K562 (cell line): ENCODE data around the gene BPHL. TPM values are rescaled to one million over a fixed set of nuclear protein-coding genes. Genes with fewer than 3 reads are reported as not detected.
"Not testable (repeated sequence)": the region's sequence is repeated elsewhere in the genome, so short reads cannot be mapped to it uniquely, and the experiment has no call there.

Source experiments
- ATAC-seq: fragments of 200-7000 bp; cut with Tn5 transposase; 3 replicates; pipeline ENCODE4 v1.9.1; 2020; ENCODE audit warnings: moderate library complexity
- BruUV-seq: library from RNA; stranded (reverse); fragments of 400-500 nt; replicated peaks from 2 replicates; lab custom pipeline; 2021; lab: Mats Ljungman, UMichigan
- CTCF ChIA-PET: fragments of 300-600 bp; formaldehyde crosslinking; extraction: SDS; loops from one replicate; lab custom pipeline; 2021; ENCODE audit warnings: low intra/inter-chr PET ratio; lab: Yijun Ruan, JAX
- POLR2A ChIA-PET: fragments of 300-600, 350-650 bp; sonication (Branson Sonifier 250); formaldehyde crosslinking; extraction: SDS; loops from one replicate; lab custom pipeline; 2021; ENCODE audit warnings: antibody characterized with exemption, inconsistent platforms; lab: Yijun Ruan, JAX
- DNase-seq, 4 experiments: peaks; one replicate each; pipeline versions ENCODE4 v3.0.0 to v3.0.0-alpha.2; 2011 to 2018; ENCODE audit warnings: low spot score in 3 of 4, mixed read lengths in 3 of 4; ENCODE audit errors: extremely low read depth in 1 of 4
- FAIRE-seq: peaks from 2 replicates; lab custom pipeline; 2011; peaks lifted over from hg19 to GRCh38; lab: Jason Lieb, UNC
- H2AFZ ChIP-seq: 2 replicates; pipeline ENCODE4 v1.6.0; 2011; ENCODE audit warnings: low read depth, low read length, control low read depth, inconsistent platforms
- H3K27ac ChIP-seq: fragments of 200-600 bp; 3 replicates; pipeline ENCODE4 v1.8.0; 2011; ENCODE audit warnings: low read depth, mild to moderate bottlenecking, control low read depth, inconsistent platforms, low read length, moderate library complexity, mixed read lengths; ENCODE audit errors: extremely low read depth
- H3K27me3 ChIP-seq, 2 experiments: fragments of 300-600 bp in 1 of 2; 2 replicates in 1 of 2; 3 replicates in 1 of 2; pipeline versions ENCODE4 v1.6.0 to v1.8.0; 2011; ENCODE audit warnings: inconsistent platforms in 2 of 2, low read length in 2 of 2, mild to moderate bottlenecking in 1 of 2, mixed read lengths in 1 of 2, moderate library complexity in 1 of 2; ENCODE audit not compliant: control insufficient read depth in 2 of 2, insufficient read depth in 2 of 2
- H3K36me3 ChIP-seq: fragments of 300-600 bp; 3 replicates; pipeline ENCODE4 v1.8.0; 2011; ENCODE audit warnings: mild to moderate bottlenecking, low read length, inconsistent platforms; ENCODE audit not compliant: control insufficient read depth, insufficient read depth
- H3K4me1 ChIP-seq, 2 experiments: fragments of 200-600 bp in 1 of 2; replicated peaks in 1 of 2; 2 replicates in 1 of 2; 3 replicates in 1 of 2; pipeline versions ENCODE4 v1.5.1 to v1.8.0; 2011; ENCODE audit warnings: inconsistent platforms in 2 of 2, low read length in 2 of 2, mild to moderate bottlenecking in 1 of 2, mixed read lengths in 1 of 2, moderate library complexity in 1 of 2; ENCODE audit not compliant: control insufficient read depth in 2 of 2, insufficient read depth in 2 of 2
- H3K4me2 ChIP-seq: 2 replicates; pipeline ENCODE4 v1.6.1; 2011; ENCODE audit warnings: low read length, control low read depth, inconsistent platforms, mixed read lengths; ENCODE audit not compliant: insufficient read depth
- H3K4me3 ChIP-seq: fragments of 200-600 bp; sonication (generic), shearing (Covaris generic); 2 replicates; pipeline ENCODE4 v1.5.1; 2016; ENCODE audit warnings: control low read depth, inconsistent platforms
- H3K79me2 ChIP-seq: fragments of 200-600 bp; 3 replicates; pipeline ENCODE4 v1.8.0; 2011; ENCODE audit warnings: low read length, inconsistent platforms; ENCODE audit not compliant: control insufficient read depth, insufficient read depth
- H3K9ac ChIP-seq, 2 experiments: 2 replicates each; pipeline versions ENCODE4 v1.6.0 to v1.6.1; 2011; ENCODE audit warnings: low read depth in 2 of 2, low read length in 2 of 2, control low read depth in 1 of 2, inconsistent platforms in 1 of 2, mild to moderate bottlenecking in 1 of 2, mixed read lengths in 1 of 2; ENCODE audit not compliant: insufficient read depth in 1 of 2
- H3K9me1 ChIP-seq: one replicate; pipeline ENCODE4 v1.6.0; 2011; ENCODE audit warnings: inconsistent platforms, mild to moderate bottlenecking, low read length, moderate library complexity; ENCODE audit not compliant: control insufficient read depth, insufficient read depth
- H3K9me3 ChIP-seq: replicated peaks from 2 replicates; pipeline ENCODE4 v1.5.1; 2011; ENCODE audit warnings: low read depth, low read length, inconsistent platforms; ENCODE audit not compliant: control insufficient read depth, insufficient read depth
- H4K20me1 ChIP-seq: replicated peaks from 2 replicates; pipeline ENCODE4 v1.6.1; 2011; ENCODE audit warnings: low read length, inconsistent platforms, mixed read lengths; ENCODE audit not compliant: control insufficient read depth, insufficient read depth
- BCOR ChIP-seq: fragments of 450-650 bp; IDR thresholded peaks from 2 replicates; pipeline ENCODE4 v1.6.1; 2016
- FOS ChIP-seq: IDR thresholded peaks from 3 replicates; pipeline ENCODE4 v1.6.1; 2011; ENCODE audit not compliant: insufficient read length; ENCODE audit errors: extremely low read depth
- HLTF ChIP-seq: fragments of 450-650 bp; IDR thresholded peaks from 2 replicates; pipeline ENCODE4 v1.6.1; 2016
- MAFG ChIP-seq: fragments of 450-650 bp; conservative IDR thresholded peaks from 2 replicates; pipeline ENCODE4 v1.6.1; 2016; ENCODE audit warnings: missing genetic modification characterization, missing compliant biosample characterization
- RBM39 ChIP-seq: fragments of 200-400 bp; formaldehyde crosslinking; optimal IDR thresholded peaks from 2 replicates; pipeline ENCODE3; 2018; ENCODE audit warnings: low read depth, low read length
- ZNF146 ChIP-seq: IDR thresholded peaks from one replicate; pipeline ENCODE4 v1.6.1; 2018; ENCODE audit warnings: missing compliant biosample characterization; ENCODE audit not compliant: unreplicated experiment
- ZNF584 ChIP-seq: fragments of 200-800 bp; sonication (Bioruptor generic); IDR thresholded peaks from 2 replicates; pipeline ENCODE4 v1.6.1; 2016; ENCODE audit warnings: low read depth, mild to moderate bottlenecking, missing genetic modification characterization, missing compliant biosample characterization
- ZNF644 ChIP-seq: fragments of 200-800 bp; sonication (Bioruptor generic); IDR thresholded peaks from 2 replicates; pipeline ENCODE4 v1.6.1; 2016; ENCODE audit warnings: low read depth, missing genetic modification characterization, missing compliant biosample characterization
- ZNF707 ChIP-seq: fragments of 250-450 bp; sonication (Bioruptor Pico); conservative IDR thresholded peaks from 2 replicates; pipeline ENCODE4 v1.8.0; 2022; ENCODE audit warnings: inconsistent platforms, mild to moderate bottlenecking, moderate library complexity
- WGBS: fragments of 100-300 bp; shearing (Covaris generic); methylation state at CpG from one replicate; pipeline ENCODE4 v1.1.6; 2016; ENCODE audit warnings: low coverage, mixed read lengths; ENCODE audit not compliant: insufficient coverage; ENCODE audit errors: missing lambda C conversion rate; 5-methylcytosine and 5-hydroxymethylcytosine counted together
- in situ Hi-C: fragments of 300-500 bp; cut with MboI; formaldehyde crosslinking; loops from 4 replicates; pipeline ENCODE4 v1.15.0; 2018; ENCODE audit warnings: inconsistent platforms, mixed read lengths
- intact Hi-C: fragments of 100-400 bp; cut with micrococcal nuclease; formaldehyde crosslinking; loops from 2 replicates; pipeline ENCODE4 v1.14.2; 2022
- polyA plus RNA-seq, 8 experiments: library from polyadenylated mRNA; depleted of rRNA in 4 of 8; stranded (reverse) in 5 of 8; unstranded in 3 of 8; fragments of >200 nt; fragmentation: Nextera tagmentation in 2 of 8; fragmentation: Illumina TruSeq in 1 of 8; extraction: Ambion mirVana in 2 of 8; extraction: Trizol in 1 of 8; gene quantifications; 2 replicates each; pipeline versions ENCODE4 v1.2.1 to v1.2.3, GENCODE V29; 2011 to 2014; ENCODE audit warnings: inconsistent platforms in 1 of 8, missing spikeins in 1 of 8
- total RNA-seq, 7 experiments: library from RNA; depleted of rRNA in 6 of 7; stranded (reverse); fragments of >200 nt in 6 of 7; fragmentation: Illumina TruSeq in 2 of 7; extraction: Trizol in 2 of 7; gene quantifications; 2 replicates each; pipeline versions ENCODE4 v1.2.1 to v1.2.3, GENCODE V29; 2011 to 2021; ENCODE audit warnings: low replicate concordance in 1 of 7
- TF ChIP-seq, protein P1 (sequence below): fragments of 250-450 bp; sonication (Bioruptor Pico); IDR thresholded peaks from 2 replicates; pipeline ENCODE4 v1.9.0; 2021; ENCODE audit warnings: mild to moderate bottlenecking, inconsistent platforms
- TF ChIP-seq, protein P2 (sequence below): fragments of 250-450 bp; sonication (Bioruptor Pico); IDR thresholded peaks from 2 replicates; pipeline ENCODE4 v1.4.0; 2020; ENCODE audit warnings: mild to moderate bottlenecking, moderate library complexity

BPHL gene
- total and polyA plus RNA-seq, 9 of the 15 experiments (the other 6 are each of a cell fraction or from before 2014, with no cell fraction given), result 3.5 to 17.4 (median 8.2) TPM

DNA sequence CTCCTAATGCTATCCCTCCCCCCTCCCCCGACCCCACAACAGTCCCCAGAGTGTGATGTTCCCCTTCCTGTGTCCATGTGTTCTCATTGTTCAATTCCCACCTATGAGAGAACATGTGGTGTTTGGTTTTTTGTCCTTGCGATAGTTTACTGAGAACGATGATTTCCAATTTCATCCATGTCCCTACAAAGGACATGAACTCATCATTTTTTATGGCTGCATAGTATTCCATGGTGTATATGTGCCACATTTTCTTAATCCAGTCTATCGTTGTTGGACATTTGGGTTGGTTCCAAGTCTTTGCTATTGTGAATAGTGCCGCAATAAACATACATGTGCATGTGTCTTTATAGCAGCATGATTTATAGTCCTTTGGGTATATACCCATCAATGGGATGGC lies 79.2 kb downstream of the BPHL start:
- H3K27me3 ChIP-seq, H3K4me3 ChIP-seq, ATAC-seq, POLR2A ChIA-PET, CTCF ChIA-PET, H3K27ac ChIP-seq, H2AFZ ChIP-seq, intact Hi-C loops, H3K9me1 ChIP-seq, H3K9me3 ChIP-seq, H3K9ac ChIP-seq, H4K20me1 ChIP-seq, H3K36me3 ChIP-seq, in situ Hi-C loops, DNase-seq, FAIRE-seq, BruUV-seq, H3K4me2 ChIP-seq: not testable (repeated sequence)
- 89% methylated on average over 3 of the region's 5 CpGs for WGBS
- peak; percentile 15 for TF ChIP-seq ZNF146 (CRISPR knock-in tag)
- peak; percentile 59 for TF ChIP-seq BCOR
- H3K4me1 ChIP-seq, result peaks cover 19 to 21% of the 10 kb centered on the region in 2 experiments; a peak in 4 of 5 replicates
- peaks cover 11% of the 10 kb centered on the region; the same call in 2 of the 3 replicates for H3K79me2 ChIP-seq

DNA sequence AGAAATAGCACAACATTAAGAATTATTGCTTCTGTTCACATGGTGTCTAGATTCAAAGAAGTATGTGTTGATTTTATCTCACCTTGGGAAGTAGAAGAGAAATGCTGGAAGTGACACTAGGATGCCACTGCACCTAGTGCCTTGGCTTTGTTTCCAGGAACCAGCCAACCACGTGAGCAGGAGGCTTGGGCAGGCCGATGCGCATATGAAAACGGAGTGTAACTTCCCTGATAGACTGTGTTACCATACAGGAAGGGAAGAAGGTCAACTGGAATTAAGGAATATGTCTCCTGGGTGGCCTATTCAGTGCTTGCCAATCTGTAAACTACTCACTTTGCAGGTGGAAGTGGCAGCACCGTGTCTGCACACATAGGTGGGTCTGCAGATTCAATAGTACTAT lies 80.9 kb downstream of the BPHL start:
- H3K27me3 ChIP-seq, result no peaks in the 10 kb centered on the region
- intact Hi-C loops, result no loop called here
- DNase-seq (no peak), ATAC-seq (no peak), FAIRE-seq (no peak)
- H3K4me2 ChIP-seq, result no peak overlapping the region
- ChIA-PET POLR2A (no interaction called here), CTCF (interaction anchor here (0.9 kb wide), 1 partner anchor 29 kb away, joined by 3 read pairs; no protein-coding TSS in a partner anchor)
- H3K9me3 ChIP-seq, result peaks cover 9% of the 10 kb centered on the region; the same call in 1 of the 2 replicates
- peak overlapping the region; percentile 0; the same call in 1 of the 2 replicates for H2AFZ ChIP-seq
- H3K36me3 ChIP-seq, result no peaks in the 10 kb centered on the region
- H3K9me1 ChIP-seq, result no peaks in the 10 kb centered on the region
- no TSS peak for BruUV-seq
- H3K9ac ChIP-seq, result no peak overlapping the region
- H3K79me2 ChIP-seq, result peaks cover 9% of the 10 kb centered on the region; the same call in 2 of the 3 replicates
- H3K27ac ChIP-seq, result no peak overlapping the region
- H3K4me3 ChIP-seq, result no peak overlapping the region
- 63% methylated on average over 5 of the region's 5 CpGs for WGBS
- H3K4me1 ChIP-seq, result peaks cover 18 to 26% of the 10 kb centered on the region in 2 experiments; a peak in 4 of 5 replicates
- no peaks in the 10 kb centered on the region for H4K20me1 ChIP-seq
- in situ Hi-C loops, result no loop called here
- no peak for TF ChIP-seq RBM39
- TF ChIP-seq ZNF644 (tag), result no peak
- TF ChIP-seq MAFG (tag), result no peak
- TF ChIP-seq ZNF584, result no peak
- TF ChIP-seq ZNF707 (CRISPR knock-in tag), result no peak
- TF ChIP-seq, protein P1, sequence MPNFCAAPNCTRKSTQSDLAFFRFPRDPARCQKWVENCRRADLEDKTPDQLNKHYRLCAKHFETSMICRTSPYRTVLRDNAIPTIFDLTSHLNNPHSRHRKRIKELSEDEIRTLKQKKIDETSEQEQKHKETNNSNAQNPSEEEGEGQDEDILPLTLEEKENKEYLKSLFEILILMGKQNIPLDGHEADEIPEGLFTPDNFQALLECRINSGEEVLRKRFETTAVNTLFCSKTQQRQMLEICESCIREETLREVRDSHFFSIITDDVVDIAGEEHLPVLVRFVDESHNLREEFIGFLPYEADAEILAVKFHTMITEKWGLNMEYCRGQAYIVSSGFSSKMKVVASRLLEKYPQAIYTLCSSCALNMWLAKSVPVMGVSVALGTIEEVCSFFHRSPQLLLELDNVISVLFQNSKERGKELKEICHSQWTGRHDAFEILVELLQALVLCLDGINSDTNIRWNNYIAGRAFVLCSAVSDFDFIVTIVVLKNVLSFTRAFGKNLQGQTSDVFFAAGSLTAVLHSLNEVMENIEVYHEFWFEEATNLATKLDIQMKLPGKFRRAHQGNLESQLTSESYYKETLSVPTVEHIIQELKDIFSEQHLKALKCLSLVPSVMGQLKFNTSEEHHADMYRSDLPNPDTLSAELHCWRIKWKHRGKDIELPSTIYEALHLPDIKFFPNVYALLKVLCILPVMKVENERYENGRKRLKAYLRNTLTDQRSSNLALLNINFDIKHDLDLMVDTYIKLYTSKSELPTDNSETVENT (CRISPR knock-in tag), result no peak
- TF ChIP-seq, protein P2, sequence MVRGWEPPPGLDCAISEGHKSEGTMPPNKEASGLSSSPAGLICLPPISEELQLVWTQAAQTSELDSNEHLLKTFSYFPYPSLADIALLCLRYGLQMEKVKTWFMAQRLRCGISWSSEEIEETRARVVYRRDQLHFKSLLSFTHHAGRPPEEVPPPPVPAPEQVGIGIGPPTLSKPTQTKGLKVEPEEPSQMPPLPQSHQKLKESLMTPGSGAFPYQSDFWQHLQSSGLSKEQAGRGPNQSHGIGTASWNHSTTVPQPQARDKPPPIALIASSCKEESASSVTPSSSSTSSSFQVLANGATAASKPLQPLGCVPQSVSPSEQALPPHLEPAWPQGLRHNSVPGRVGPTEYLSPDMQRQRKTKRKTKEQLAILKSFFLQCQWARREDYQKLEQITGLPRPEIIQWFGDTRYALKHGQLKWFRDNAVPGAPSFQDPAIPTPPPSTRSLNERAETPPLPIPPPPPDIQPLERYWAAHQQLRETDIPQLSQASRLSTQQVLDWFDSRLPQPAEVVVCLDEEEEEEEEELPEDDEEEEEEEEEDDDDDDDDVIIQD (CRISPR knock-in tag), result no peak
- TF ChIP-seq FOS, result no peak
- TF ChIP-seq HLTF, result no peak
